Endodermal cell (in vitro differentiated cells): ENCODE data around the gene DLST. TPM values are rescaled to one million over a fixed set of nuclear protein-coding genes. Genes with fewer than 3 reads are reported as not detected.

Experiments
- DNase-seq: peaks from one replicate; pipeline ENCODE4 v3.0.0-alpha.2; 2017
- H3K27ac ChIP-seq: 2 replicates; pipeline ENCODE4 v1.5.1; 2013; ENCODE audit warnings: mild to moderate bottlenecking, low read depth, low read length, moderate library complexity
- H3K27me3 ChIP-seq: 2 replicates; pipeline ENCODE4 v1.6.1; 2013; ENCODE audit warnings: mild to moderate bottlenecking, low read length, moderate library complexity; ENCODE audit not compliant: insufficient read depth, control insufficient read depth, poor library complexity, severe bottlenecking
- H3K36me3 ChIP-seq: 2 replicates; pipeline ENCODE4 v1.7.0; 2013; ENCODE audit warnings: mild to moderate bottlenecking, low read length, moderate library complexity; ENCODE audit not compliant: control insufficient read depth, insufficient read depth
- H3K4me1 ChIP-seq: one replicate; pipeline ENCODE4 v1.7.0; 2013; ENCODE audit warnings: low read length; ENCODE audit not compliant: control insufficient read depth, insufficient read depth
- H3K4me3 ChIP-seq: 2 replicates; pipeline ENCODE4 v1.5.1; 2013; ENCODE audit warnings: mild to moderate bottlenecking, low read length, moderate library complexity
- H3K9ac ChIP-seq: 2 replicates; pipeline ENCODE4 v1.6.1; 2013; ENCODE audit warnings: mild to moderate bottlenecking, low read length, moderate library complexity; ENCODE audit not compliant: poor library complexity, severe bottlenecking; ENCODE audit errors: extremely low read depth
- H3K9me3 ChIP-seq: 2 replicates; pipeline ENCODE4 v1.6.1; 2013; ENCODE audit warnings: mild to moderate bottlenecking, low read length, moderate library complexity; ENCODE audit not compliant: control insufficient read depth
- H3K27ac Mint-ChIP-seq: 2 replicates; pipeline ENCODE4 v1.8.0; 2020; ENCODE audit warnings: mixed read lengths
- H3K27me3 Mint-ChIP-seq: 2 replicates; pipeline ENCODE4 v1.8.0; 2021; ENCODE audit warnings: mild to moderate bottlenecking, mixed read lengths; ENCODE audit not compliant: insufficient read depth
- H3K36me3 Mint-ChIP-seq: 2 replicates; pipeline ENCODE4 v1.8.0; 2020; ENCODE audit warnings: low read depth, mixed read lengths
- H3K4me1 Mint-ChIP-seq: 2 replicates; pipeline ENCODE4 v1.8.0; 2020; ENCODE audit warnings: mixed read lengths
- H3K4me3 Mint-ChIP-seq: 2 replicates; pipeline ENCODE4 v1.8.0; 2020; ENCODE audit warnings: mild to moderate bottlenecking, moderate library complexity, mixed read lengths
- H3K9me3 Mint-ChIP-seq: 2 replicates; pipeline ENCODE4 v1.8.0; 2020; ENCODE audit warnings: mild to moderate bottlenecking, mixed read lengths
- WGBS, 2 experiments: methylation state at CpG; one replicate each; pipeline versions ENCODE4 v1.1.5 to v1.1.7; 2013; ENCODE audit warnings: missing lambda C conversion rate in 2 of 2, mixed read lengths in 1 of 2; ENCODE audit not compliant: insufficient coverage in 1 of 2, insufficient read length in 1 of 2; 5-methylcytosine and 5-hydroxymethylcytosine counted together
- total RNA-seq, 2 donors: library from RNA; stranded (reverse); fragmentation: NEBNext Ultra II Directional in 1 of 2; extraction: Animal tissue kit (Norgen Biotek cat#: 25700) in 1 of 2; gene quantifications; 2 replicates in 1 of 2; 3 replicates in 1 of 2; pipeline ENCODE4 v1.2.1, GENCODE V29; 2021
- TF ChIP-seq, protein P1 (sequence below): fragments of 200-600 bp; sonication (generic); conservative IDR thresholded peaks from 2 replicates; pipeline ENCODE4 v1.5.0; 2021; ENCODE audit warnings: antibody characterized with exemption, mild to moderate bottlenecking

The DLST gene
- total RNA-seq, 2 donors from 2014 or later, result 119 to 126 TPM

DNA sequence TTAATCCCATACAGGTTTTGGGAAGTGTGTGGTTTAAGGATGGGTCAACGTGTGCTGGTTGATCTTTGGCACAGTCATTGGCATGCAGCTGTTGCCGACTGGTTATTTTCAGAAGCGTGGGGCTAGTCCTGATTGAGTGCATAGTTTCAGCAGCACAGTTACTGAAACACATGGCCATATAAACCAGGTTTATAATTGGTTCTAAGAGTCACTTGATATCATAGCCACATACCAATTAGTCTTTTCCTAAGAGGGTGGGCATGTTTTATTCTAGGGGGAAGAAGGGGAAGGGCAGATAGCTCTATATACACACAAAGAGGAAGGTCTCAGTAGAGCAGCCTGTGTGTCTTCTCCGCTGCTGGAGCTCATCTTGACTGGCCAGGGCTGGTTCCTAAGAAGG lies 52.3 kb downstream of the DLST start:
- Histone ChIP-seq H3K9ac (no peak overlapping the region), H3K4me3 (no peak overlapping the region), H3K27me3 (peaks cover 6% of the 10 kb centered on the region), H3K4me1 (peaks cover 3% of the 10 kb centered on the region), H3K9me3 (no peaks in the 10 kb centered on the region), H3K27ac (no peak overlapping the region), H3K36me3 (no peaks in the 10 kb centered on the region)
- no peaks in the 10 kb centered on the region for H3K9me3 Mint-ChIP-seq
- TF ChIP-seq, protein P1, sequence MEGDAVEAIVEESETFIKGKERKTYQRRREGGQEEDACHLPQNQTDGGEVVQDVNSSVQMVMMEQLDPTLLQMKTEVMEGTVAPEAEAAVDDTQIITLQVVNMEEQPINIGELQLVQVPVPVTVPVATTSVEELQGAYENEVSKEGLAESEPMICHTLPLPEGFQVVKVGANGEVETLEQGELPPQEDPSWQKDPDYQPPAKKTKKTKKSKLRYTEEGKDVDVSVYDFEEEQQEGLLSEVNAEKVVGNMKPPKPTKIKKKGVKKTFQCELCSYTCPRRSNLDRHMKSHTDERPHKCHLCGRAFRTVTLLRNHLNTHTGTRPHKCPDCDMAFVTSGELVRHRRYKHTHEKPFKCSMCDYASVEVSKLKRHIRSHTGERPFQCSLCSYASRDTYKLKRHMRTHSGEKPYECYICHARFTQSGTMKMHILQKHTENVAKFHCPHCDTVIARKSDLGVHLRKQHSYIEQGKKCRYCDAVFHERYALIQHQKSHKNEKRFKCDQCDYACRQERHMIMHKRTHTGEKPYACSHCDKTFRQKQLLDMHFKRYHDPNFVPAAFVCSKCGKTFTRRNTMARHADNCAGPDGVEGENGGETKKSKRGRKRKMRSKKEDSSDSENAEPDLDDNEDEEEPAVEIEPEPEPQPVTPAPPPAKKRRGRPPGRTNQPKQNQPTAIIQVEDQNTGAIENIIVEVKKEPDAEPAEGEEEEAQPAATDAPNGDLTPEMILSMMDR, result no peak
- no peak overlapping the region for H3K27ac Mint-ChIP-seq
- no peaks in the 10 kb centered on the region for H3K4me1 Mint-ChIP-seq
- H3K36me3 Mint-ChIP-seq, result no peaks in the 10 kb centered on the region
- peaks cover 2% of the 10 kb centered on the region for H3K27me3 Mint-ChIP-seq
- DNase-seq, result no peak
- H3K4me3 Mint-ChIP-seq, result no peak overlapping the region
- 82 to 96% methylated on average over 3 to 4 of the region's 4 CpGs for WGBS, 2 experiments

DNA sequence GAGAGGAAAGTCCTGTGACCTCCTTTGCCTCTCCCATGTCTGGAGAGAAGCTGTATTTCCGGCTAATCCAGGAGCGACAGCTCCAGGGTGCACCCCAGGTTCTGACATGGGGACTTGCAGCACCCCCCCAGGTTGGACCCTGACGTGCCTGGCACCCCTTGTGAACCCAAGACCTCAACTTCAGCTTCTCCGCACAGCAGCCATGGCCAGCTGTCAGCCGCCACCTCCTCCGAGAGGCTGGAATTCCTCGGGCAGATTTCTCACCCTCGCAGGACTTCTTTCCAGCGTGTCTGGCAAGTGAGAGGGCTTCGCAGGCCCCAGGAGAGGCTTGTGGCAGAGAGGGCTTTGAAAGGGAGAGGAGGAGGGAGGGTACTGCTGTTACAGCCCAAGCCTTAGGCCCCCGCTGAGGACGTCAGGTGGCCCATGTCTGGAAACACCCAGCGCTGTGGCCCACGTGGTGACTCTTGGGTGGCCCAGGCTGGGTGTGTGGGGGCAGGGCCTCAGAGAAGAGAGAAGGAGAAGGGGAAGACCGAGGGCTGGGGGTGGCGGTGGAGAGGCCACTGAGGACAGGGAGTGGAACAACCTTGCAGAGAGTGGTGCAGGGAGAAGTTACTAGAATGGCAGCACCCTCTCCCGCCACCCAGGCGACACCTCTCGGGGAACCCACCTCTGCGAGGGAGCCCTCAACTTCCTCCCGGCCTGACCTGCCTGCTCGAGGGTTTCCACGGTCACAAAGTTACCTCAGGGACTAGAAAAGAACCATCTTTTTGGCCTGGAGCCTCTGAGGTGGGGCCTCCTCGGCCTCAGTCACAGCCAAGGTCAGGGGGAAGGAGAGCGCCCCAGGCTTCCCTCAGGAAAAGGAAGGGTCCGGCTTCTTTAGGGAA lies 53.0 kb downstream of the DLST start:
- H3K27ac ChIP-seq, result no peak overlapping the region
- H3K36me3 ChIP-seq, result no peaks in the 10 kb centered on the region
- whole genome bisulfite sequencing, 2 experiments, result 83 to 86% methylated on average over 18 to 26 of the region's 26 CpGs
- DNase-seq, result peak; percentile 64
- Mint-ChIP-seq H3K27me3 (peaks cover 2% of the 10 kb centered on the region), H3K4me1 (no peaks in the 10 kb centered on the region), H3K36me3 (no peaks in the 10 kb centered on the region), H3K27ac (no peak overlapping the region), H3K4me3 (no peak overlapping the region), H3K9me3 (no peaks in the 10 kb centered on the region)
- no peak overlapping the region for H3K4me3 ChIP-seq
- H3K4me1 ChIP-seq, result peaks cover 3% of the 10 kb centered on the region
- no peak overlapping the region for H3K9ac ChIP-seq
- no peaks in the 10 kb centered on the region for H3K9me3 ChIP-seq
- TF ChIP-seq, protein P1, result no peak
- no peaks in the 10 kb centered on the region for H3K27me3 ChIP-seq

DNA sequence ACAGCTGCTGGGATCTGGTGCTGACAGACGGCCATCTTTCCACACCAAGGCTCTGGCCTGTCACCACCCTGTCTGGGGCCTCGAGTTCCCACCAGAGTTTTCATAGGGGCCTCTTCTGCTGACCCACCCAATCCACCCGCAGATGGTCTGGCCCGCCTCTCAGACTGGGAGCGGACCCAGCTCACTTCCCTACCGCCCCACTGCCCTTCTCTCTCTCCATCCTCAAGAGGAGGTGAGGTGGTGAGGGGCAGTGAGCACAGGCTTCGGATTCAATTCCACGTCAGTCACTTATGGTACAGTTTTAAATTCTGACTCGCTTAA lies 53.6 kb downstream of the DLST start:
- Mint-ChIP-seq H3K36me3 (no peaks in the 10 kb centered on the region), H3K9me3 (no peaks in the 10 kb centered on the region), H3K27me3 (peaks cover 2% of the 10 kb centered on the region), H3K27ac (no peak overlapping the region), H3K4me3 (no peak overlapping the region), H3K4me1 (no peaks in the 10 kb centered on the region)
- Histone ChIP-seq H3K9ac (no peak overlapping the region), H3K27ac (no peak overlapping the region), H3K9me3 (no peaks in the 10 kb centered on the region), H3K27me3 (no peaks in the 10 kb centered on the region), H3K4me1 (peaks cover 3% of the 10 kb centered on the region), H3K36me3 (no peaks in the 10 kb centered on the region), H3K4me3 (no peak overlapping the region)
- TF ChIP-seq, protein P1, result no peak
- DNase-seq, result no peak
- 87 to 100% methylated on average over 1 to 9 of the region's 9 CpGs for WGBS, 2 experiments
